K562 (cell line): ENCODE data around the gene EIF4G1. TPM values are rescaled to one million over a fixed set of nuclear protein-coding genes. Genes with fewer than 3 reads are reported as not detected.

Experiments
- ARHGAP35 ChIP-seq: fragments of 450-650 bp; IDR thresholded peaks from 2 replicates; pipeline ENCODE4 v1.6.1; 2018; ENCODE audit not compliant: partially characterized antibody
- CEBPZ ChIP-seq: fragments of 150-350 bp; IDR thresholded peaks from 2 replicates; pipeline ENCODE4 v1.6.1; 2014; ENCODE audit warnings: low read depth, mild to moderate bottlenecking, low read length, borderline replicate concordance
- EZH2 ChIP-seq: IDR thresholded peaks from 2 replicates; pipeline ENCODE4 v1.6.1; 2012; ENCODE audit warnings: low read depth, mild to moderate bottlenecking, inconsistent platforms, low read length, borderline replicate concordance
- HDAC2 ChIP-seq: fragments of 450-650 bp; IDR thresholded peaks from 2 replicates; pipeline ENCODE4 v1.6.1; 2016; ENCODE audit warnings: mild to moderate bottlenecking
- KDM1A ChIP-seq, 2 experiments: fragments of 450-650 bp; IDR thresholded peaks; 2 replicates each; pipeline ENCODE4 v1.6.1; 2016; ENCODE audit warnings: mild to moderate bottlenecking in 2 of 2
- RCOR1 ChIP-seq, 2 experiments: IDR thresholded peaks; 2 replicates each; pipeline ENCODE4 v1.6.1; 2012; ENCODE audit warnings: low read depth in 2 of 2, low read length in 2 of 2, borderline replicate concordance in 1 of 2, improper control_type of control experiment in 1 of 2
- ZFP36 ChIP-seq: fragments of 150-350 bp; IDR thresholded peaks from 2 replicates; pipeline ENCODE4 v1.6.1; 2018; ENCODE audit warnings: low read length, low read depth; ENCODE audit not compliant: partially characterized antibody
- polyA plus RNA-seq, 8 experiments: library from polyadenylated mRNA; depleted of rRNA in 4 of 8; stranded (reverse) in 5 of 8; unstranded in 3 of 8; fragments of >200 nt; fragmentation: Nextera tagmentation in 2 of 8; fragmentation: Illumina TruSeq in 1 of 8; extraction: Ambion mirVana in 2 of 8; extraction: Trizol in 1 of 8; gene quantifications; 2 replicates each; pipeline versions ENCODE4 v1.2.1 to v1.2.3, GENCODE V29; 2011 to 2014; ENCODE audit warnings: inconsistent platforms in 1 of 8, missing spikeins in 1 of 8
- total RNA-seq, 7 experiments: library from RNA; depleted of rRNA in 6 of 7; stranded (reverse); fragments of >200 nt in 6 of 7; fragmentation: Illumina TruSeq in 2 of 7; extraction: Trizol in 2 of 7; gene quantifications; 2 replicates each; pipeline versions ENCODE4 v1.2.1 to v1.2.3, GENCODE V29; 2011 to 2021; ENCODE audit warnings: low replicate concordance in 1 of 7

Gene EIF4G1
- total and polyA plus RNA-seq, 9 of the 15 experiments (the other 6 are each of a cell fraction or from before 2014, with no cell fraction given): 4.6 to 505 (median 155) TPM

- TF ChIP-seq ZFP36 (peak; percentile 25), KDM1A (IDR thresholded peaks at IDR 0.05) (peak in 1 of 2 experiments; percentile 67; a peak in 3 of 4 replicates), ARHGAP35 (no peak), RCOR1 (IDR thresholded peaks at IDR 0.05; ENCODE audit: borderline replicate concordance in 1 of 2, low read depth in 2 of 2, low read length in 2 of 2) (0 out of 4 replicates have a peak, but pooled peaks of 1 of the 2 experiments have one; percentile 32), CEBPZ (no peak), HDAC2 (peak; percentile 39; the same call in 1 of the 2 replicates), EZH2 (no peak)
Observed at GRCh38 chr3:184349563-184350470, 35.4 kb downstream of the EIF4G1 start (continued).
